Measurements from ENCODE around the gene MMP10.
"Not testable (repeated sequence)": the region's sequence is repeated elsewhere in the genome, so short reads cannot be mapped to it uniquely, and the experiment has no call there.

Gene MMP10

GRCh38 chr11:102783016-102783415 lies 2.6 kb upstream of the MMP10 start:
- DNase-seq: no peak

GRCh38 chr11:102781676-102782075 lies 1.2 kb upstream of the MMP10 start:
- no peak for DNase-seq

- DNase-seq: no peak
Measured at GRCh38 chr11:102776454-102776853, 4.0 kb downstream of the MMP10 start.

GRCh38 chr11:102773386-102773785 lies 7.0 kb downstream of the MMP10 start:
- DNase-seq: no peak

- DNase-seq: no peak
Measured at GRCh38 chr11:102771351-102771750, 9.1 kb downstream of the MMP10 start.

GRCh38 chr11:102770191-102770590 lies 10.2 kb downstream of the MMP10 start:
- DNase-seq: no peak

GRCh38 chr11:102767800-102768199 lies 12.6 kb downstream of the MMP10 start:
- DNase-seq: no peak

- no peak for DNase-seq
Measured at GRCh38 chr11:102763440-102763839, 17.0 kb downstream of the MMP10 start.

- DNase-seq: no peak
Measured at GRCh38 chr11:102762361-102762767, 18.1 kb downstream of the MMP10 start.

GRCh38 chr11:102761646-102762238 lies 18.7 kb downstream of the MMP10 start:
- no peak for DNase-seq

GRCh38 chr11:102760344-102761035 lies 19.9 kb downstream of the MMP10 start:
- DNase-seq: no peak

- DNase-seq: no peak
Measured at GRCh38 chr11:102757823-102758549, 22.4 kb downstream of the MMP10 start.

- DNase-seq: no peak
Measured at GRCh38 chr11:102753267-102753666, 27.2 kb downstream of the MMP10 start.

GRCh38 chr11:102751673-102752072 lies 28.8 kb downstream of the MMP10 start:
- no peak for DNase-seq

- DNase-seq: no peak
Measured at GRCh38 chr11:102749101-102749722, 31.2 kb downstream of the MMP10 start.

GRCh38 chr11:102746746-102747578 lies 33.5 kb downstream of the MMP10 start:
- not testable (repeated sequence) for DNase-seq

- no peak for DNase-seq
Measured at GRCh38 chr11:102734650-102735049, 45.8 kb downstream of the MMP10 start.

- peak; percentile 18 for DNase-seq
Measured at GRCh38 chr11:102733232-102733875, 47.1 kb downstream of the MMP10 start.

GRCh38 chr11:102730944-102731343 lies 49.5 kb downstream of the MMP10 start:
- not testable (repeated sequence) for DNase-seq

- no peak for DNase-seq
Measured at GRCh38 chr11:102729849-102730815, 50.3 kb downstream of the MMP10 start.

- no peak for DNase-seq
Measured at GRCh38 chr11:102727890-102728289, 52.5 kb downstream of the MMP10 start.

Measured in activated CD8-positive, alpha-beta memory T cell treated with anti-CD3 and anti-CD28 coated beads, Interleukin-2, amount 50 U/mL, for 4 hours (primary cell).